GM19025 (cell line): Measurements from ENCODE around the gene THSD4.

Source experiments
- ATAC-seq: cut with Tn5 transposase; IDR thresholded peaks from one replicate; pipeline ENCODE4 v1.9.1; 2021; ENCODE audit warnings: mild to moderate bottlenecking, low read depth, moderate library complexity; ENCODE audit not compliant: unreplicated experiment

THSD4 gene

GRCh38 chr15:71747128-71748083 is 632.1 kb downstream of the THSD4 start:
- ATAC-seq = no peak

- ATAC-seq = no peak
Observed at GRCh38 chr15:71748293-71748718, 633.0 kb downstream of the THSD4 start.

- ATAC-seq = no peak
Observed at GRCh38 chr15:71749500-71749899, 634.2 kb downstream of the THSD4 start.

- ATAC-seq = no peak
Observed at GRCh38 chr15:71752128-71752527, 636.9 kb downstream of the THSD4 start.

GRCh38 chr15:71752604-71753289 is 637.5 kb downstream of the THSD4 start:
- ATAC-seq = no peak

- no peak for ATAC-seq
Observed at GRCh38 chr15:71753346-71753745, 638.1 kb downstream of the THSD4 start.

GRCh38 chr15:71754660-71755059 is 639.4 kb downstream of the THSD4 start:
- no peak for ATAC-seq

- no peak for ATAC-seq
Observed at GRCh38 chr15:71755092-71755970, 640.1 kb downstream of the THSD4 start.

GRCh38 chr15:71756599-71757352 is 641.5 kb downstream of the THSD4 start:
- no peak for ATAC-seq

- no peak for ATAC-seq
Observed at GRCh38 chr15:71757741-71758530, 642.7 kb downstream of the THSD4 start.

GRCh38 chr15:71758711-71759110 is 643.4 kb downstream of the THSD4 start:
- no peak for ATAC-seq

GRCh38 chr15:71760852-71761251 is 645.6 kb downstream of the THSD4 start:
- no peak for ATAC-seq

- no peak for ATAC-seq
Observed at GRCh38 chr15:71761649-71762048, 646.4 kb downstream of the THSD4 start.

GRCh38 chr15:71768184-71768583 is 652.9 kb downstream of the THSD4 start:
- ATAC-seq = no peak

- no peak for ATAC-seq
Observed at GRCh38 chr15:71773206-71773859, 658.1 kb downstream of the THSD4 start.

GRCh38 chr15:71775856-71776255 is 660.6 kb downstream of the THSD4 start:
- ATAC-seq = no peak

GRCh38 chr15:71776304-71776703 is 661.0 kb downstream of the THSD4 start:
- no peak for ATAC-seq

GRCh38 chr15:71777216-71777943 is 662.1 kb downstream of the THSD4 start:
- ATAC-seq = no peak
